Measurements from ENCODE around the gene ARID1A. TPM values are rescaled to one million over a fixed set of nuclear protein-coding genes. Genes with fewer than 3 reads are reported as not detected.
A peak's percentile ranks its signal among the peaks of the same experiment; 100 is the strongest.

The ARID1A gene
- total and polyA plus RNA-seq, 9 of the 15 experiments (the other 6 are each of a cell fraction or from before 2014, with no cell fraction given): 8.3 to 88.3 (median 22.5) TPM

DNA sequence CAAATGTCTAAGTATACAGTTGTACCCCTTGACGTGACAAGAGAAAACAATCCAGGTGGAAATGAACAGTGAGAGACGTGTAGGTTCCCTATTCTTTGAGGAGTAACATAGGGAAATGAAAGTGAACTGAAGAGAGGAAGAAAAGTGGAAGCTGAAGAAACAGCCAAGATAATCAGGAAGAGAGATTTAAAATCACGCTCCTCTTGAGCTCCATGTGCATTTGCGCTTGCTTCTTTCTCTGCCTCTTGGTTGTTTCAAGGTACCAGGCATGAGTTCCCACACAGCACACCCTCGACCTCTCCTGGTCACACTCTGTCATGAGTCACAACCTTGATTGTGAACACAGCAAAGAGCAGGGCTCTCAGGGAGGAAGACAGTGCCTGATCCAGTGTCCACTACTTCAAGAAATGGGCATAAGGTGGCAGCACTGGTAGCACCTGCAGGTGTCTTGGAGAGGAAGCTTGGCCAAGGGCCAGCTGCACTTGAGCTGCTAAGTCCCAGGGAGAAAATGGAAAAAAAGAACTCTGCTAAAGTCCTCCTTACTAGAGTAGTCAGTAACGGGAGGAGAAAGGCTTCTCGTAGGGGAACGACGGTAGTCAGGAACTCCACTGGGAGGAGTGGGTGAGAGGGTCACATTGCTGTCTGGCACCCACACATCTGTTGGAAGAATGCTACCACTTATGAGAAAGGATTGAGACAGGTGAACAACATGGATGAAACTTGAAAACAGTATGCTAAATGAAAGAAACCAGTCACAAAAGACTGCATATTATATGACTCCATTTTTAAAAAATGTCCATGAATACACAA is 18.3 kb upstream of the ARID1A start (continued):
- TF ChIP-seq, protein P1, sequence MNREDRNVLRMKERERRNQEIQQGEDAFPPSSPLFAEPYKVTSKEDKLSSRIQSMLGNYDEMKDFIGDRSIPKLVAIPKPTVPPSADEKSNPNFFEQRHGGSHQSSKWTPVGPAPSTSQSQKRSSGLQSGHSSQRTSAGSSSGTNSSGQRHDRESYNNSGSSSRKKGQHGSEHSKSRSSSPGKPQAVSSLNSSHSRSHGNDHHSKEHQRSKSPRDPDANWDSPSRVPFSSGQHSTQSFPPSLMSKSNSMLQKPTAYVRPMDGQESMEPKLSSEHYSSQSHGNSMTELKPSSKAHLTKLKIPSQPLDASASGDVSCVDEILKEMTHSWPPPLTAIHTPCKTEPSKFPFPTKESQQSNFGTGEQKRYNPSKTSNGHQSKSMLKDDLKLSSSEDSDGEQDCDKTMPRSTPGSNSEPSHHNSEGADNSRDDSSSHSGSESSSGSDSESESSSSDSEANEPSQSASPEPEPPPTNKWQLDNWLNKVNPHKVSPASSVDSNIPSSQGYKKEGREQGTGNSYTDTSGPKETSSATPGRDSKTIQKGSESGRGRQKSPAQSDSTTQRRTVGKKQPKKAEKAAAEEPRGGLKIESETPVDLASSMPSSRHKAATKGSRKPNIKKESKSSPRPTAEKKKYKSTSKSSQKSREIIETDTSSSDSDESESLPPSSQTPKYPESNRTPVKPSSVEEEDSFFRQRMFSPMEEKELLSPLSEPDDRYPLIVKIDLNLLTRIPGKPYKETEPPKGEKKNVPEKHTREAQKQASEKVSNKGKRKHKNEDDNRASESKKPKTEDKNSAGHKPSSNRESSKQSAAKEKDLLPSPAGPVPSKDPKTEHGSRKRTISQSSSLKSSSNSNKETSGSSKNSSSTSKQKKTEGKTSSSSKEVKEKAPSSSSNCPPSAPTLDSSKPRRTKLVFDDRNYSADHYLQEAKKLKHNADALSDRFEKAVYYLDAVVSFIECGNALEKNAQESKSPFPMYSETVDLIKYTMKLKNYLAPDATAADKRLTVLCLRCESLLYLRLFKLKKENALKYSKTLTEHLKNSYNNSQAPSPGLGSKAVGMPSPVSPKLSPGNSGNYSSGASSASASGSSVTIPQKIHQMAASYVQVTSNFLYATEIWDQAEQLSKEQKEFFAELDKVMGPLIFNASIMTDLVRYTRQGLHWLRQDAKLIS (CRISPR knock-in tag; IDR thresholded peaks at IDR 0.05): 0 out of 2 replicates have a peak, but pooled peaks have one; percentile 51
- TF ChIP-seq SRSF7 (optimal IDR thresholded peaks at IDR 0.05; ENCODE audit: low read depth, low read length) (no peak), MEF2A (IDR thresholded peaks at IDR 0.05; ENCODE audit: control insufficient read depth, low read depth, low read length) (no peak), SIRT6 (IDR thresholded peaks at IDR 0.05; ENCODE audit: low read depth, low read length) (no peak), NFIC (IDR thresholded peaks at IDR 0.05) (peak; percentile 96), STAG1 (CRISPR knock-in tag; IDR thresholded peaks at IDR 0.05; ENCODE audit: borderline replicate concordance) (no peak), NBN (IDR thresholded peaks at IDR 0.05; ENCODE audit: low read depth) (peak; percentile 67; the same call in 1 of the 2 replicates)
- TF ChIP-seq, protein P2, sequence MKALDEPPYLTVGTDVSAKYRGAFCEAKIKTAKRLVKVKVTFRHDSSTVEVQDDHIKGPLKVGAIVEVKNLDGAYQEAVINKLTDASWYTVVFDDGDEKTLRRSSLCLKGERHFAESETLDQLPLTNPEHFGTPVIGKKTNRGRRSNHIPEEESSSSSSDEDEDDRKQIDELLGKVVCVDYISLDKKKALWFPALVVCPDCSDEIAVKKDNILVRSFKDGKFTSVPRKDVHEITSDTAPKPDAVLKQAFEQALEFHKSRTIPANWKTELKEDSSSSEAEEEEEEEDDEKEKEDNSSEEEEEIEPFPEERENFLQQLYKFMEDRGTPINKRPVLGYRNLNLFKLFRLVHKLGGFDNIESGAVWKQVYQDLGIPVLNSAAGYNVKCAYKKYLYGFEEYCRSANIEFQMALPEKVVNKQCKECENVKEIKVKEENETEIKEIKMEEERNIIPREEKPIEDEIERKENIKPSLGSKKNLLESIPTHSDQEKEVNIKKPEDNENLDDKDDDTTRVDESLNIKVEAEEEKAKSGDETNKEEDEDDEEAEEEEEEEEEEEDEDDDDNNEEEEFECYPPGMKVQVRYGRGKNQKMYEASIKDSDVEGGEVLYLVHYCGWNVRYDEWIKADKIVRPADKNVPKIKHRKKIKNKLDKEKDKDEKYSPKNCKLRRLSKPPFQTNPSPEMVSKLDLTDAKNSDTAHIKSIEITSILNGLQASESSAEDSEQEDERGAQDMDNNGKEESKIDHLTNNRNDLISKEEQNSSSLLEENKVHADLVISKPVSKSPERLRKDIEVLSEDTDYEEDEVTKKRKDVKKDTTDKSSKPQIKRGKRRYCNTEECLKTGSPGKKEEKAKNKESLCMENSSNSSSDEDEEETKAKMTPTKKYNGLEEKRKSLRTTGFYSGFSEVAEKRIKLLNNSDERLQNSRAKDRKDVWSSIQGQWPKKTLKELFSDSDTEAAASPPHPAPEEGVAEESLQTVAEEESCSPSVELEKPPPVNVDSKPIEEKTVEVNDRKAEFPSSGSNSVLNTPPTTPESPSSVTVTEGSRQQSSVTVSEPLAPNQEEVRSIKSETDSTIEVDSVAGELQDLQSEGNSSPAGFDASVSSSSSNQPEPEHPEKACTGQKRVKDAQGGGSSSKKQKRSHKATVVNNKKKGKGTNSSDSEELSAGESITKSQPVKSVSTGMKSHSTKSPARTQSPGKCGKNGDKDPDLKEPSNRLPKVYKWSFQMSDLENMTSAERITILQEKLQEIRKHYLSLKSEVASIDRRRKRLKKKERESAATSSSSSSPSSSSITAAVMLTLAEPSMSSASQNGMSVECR (CRISPR knock-in tag; IDR thresholded peaks at IDR 0.05): no peak
- TF ChIP-seq, protein P3, sequence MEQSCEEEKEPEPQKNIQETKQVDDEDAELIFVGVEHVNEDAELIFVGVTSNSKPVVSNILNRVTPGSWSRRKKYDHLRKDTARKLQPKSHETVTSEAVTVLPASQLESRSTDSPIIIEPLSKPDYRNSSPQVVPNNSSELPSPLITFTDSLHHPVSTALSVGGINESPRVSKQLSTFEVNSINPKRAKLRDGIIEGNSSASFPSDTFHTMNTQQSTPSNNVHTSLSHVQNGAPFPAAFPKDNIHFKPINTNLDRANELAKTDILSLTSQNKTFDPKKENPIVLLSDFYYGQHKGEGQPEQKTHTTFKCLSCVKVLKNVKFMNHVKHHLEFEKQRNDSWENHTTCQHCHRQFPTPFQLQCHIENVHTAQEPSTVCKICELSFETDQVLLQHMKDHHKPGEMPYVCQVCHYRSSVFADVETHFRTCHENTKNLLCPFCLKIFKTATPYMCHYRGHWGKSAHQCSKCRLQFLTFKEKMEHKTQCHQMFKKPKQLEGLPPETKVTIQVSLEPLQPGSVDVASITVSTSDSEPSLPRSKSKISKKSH (CRISPR knock-in tag; IDR thresholded peaks at IDR 0.05): no peak
- TF ChIP-seq, protein P4, sequence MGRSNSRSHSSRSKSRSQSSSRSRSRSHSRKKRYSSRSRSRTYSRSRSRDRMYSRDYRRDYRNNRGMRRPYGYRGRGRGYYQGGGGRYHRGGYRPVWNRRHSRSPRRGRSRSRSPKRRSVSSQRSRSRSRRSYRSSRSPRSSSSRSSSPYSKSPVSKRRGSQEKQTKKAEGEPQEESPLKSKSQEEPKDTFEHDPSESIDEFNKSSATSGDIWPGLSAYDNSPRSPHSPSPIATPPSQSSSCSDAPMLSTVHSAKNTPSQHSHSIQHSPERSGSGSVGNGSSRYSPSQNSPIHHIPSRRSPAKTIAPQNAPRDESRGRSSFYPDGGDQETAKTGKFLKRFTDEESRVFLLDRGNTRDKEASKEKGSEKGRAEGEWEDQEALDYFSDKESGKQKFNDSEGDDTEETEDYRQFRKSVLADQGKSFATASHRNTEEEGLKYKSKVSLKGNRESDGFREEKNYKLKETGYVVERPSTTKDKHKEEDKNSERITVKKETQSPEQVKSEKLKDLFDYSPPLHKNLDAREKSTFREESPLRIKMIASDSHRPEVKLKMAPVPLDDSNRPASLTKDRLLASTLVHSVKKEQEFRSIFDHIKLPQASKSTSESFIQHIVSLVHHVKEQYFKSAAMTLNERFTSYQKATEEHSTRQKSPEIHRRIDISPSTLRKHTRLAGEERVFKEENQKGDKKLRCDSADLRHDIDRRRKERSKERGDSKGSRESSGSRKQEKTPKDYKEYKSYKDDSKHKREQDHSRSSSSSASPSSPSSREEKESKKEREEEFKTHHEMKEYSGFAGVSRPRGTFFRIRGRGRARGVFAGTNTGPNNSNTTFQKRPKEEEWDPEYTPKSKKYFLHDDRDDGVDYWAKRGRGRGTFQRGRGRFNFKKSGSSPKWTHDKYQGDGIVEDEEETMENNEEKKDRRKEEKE (IDR thresholded peaks at IDR 0.05; ENCODE audit: borderline replicate concordance in 1 of 2, control insufficient read depth in 1 of 2, low read depth in 2 of 2, low read length in 1 of 2): no peak
- TF ChIP-seq, protein P5, sequence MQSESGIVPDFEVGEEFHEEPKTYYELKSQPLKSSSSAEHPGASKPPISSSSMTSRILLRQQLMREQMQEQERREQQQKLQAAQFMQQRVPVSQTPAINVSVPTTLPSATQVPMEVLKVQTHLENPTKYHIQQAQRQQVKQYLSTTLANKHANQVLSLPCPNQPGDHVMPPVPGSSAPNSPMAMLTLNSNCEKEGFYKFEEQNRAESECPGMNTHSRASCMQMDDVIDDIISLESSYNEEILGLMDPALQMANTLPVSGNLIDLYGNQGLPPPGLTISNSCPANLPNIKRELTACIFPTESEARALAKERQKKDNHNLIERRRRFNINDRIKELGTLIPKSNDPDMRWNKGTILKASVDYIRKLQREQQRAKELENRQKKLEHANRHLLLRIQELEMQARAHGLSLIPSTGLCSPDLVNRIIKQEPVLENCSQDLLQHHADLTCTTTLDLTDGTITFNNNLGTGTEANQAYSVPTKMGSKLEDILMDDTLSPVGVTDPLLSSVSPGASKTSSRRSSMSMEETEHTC (IDR thresholded peaks at IDR 0.05): no peak

Measured in K562 (cell line).